ENCODE results near the gene MICB. TPM values are rescaled to one million over a fixed set of nuclear protein-coding genes. Genes with fewer than 3 reads are reported as not detected.

MICB gene
- polyA plus RNA-seq, 4 donors = 0.49 to 2.3 (median 1.0) TPM

GRCh38 chr6:31559606-31559957, 61.6 kb downstream of the MICB start:
- DNase-seq (ENCODE audit: low read depth in 4 of 4, low spot score in 3 of 4) = no peak

DNA sequence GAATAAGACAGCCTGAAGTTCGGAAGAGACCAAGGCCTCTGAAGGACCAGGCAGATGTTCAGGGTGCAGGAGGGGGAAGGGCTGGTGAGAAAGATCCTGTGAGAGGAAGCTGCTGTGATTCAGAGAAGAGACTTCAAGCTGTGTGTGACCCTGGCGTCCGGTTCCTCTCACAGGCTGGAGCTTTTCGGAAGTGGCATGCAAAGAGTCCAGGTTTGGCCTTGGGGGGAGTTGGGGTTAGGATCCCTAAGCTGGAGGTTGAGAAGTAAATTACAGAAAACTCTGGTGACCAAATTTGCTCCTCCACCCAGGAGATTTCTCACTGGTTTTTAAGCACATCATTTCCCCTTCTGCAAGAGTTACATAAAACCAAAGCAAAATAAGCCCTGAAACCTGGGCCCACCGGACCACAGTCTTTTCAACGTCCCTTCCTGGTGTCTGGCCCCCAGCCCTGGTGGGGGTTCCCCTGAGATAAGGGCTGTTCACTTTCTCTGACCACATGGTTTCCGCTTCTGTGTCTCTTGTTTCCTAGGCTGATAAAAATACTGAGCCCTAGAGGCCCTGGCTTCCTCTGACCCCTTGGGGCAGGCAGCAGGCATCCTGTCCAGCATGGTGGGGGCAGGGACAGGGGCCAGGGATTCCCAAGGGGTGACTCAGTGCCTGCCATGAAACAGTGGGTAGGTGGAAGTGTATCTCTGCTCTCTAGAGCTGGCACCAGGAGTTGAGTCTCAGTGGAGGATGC, 62.2 kb downstream of the MICB start:
- no peak for DNase-seq (ENCODE audit: low read depth in 4 of 4, low spot score in 3 of 4)

- DNase-seq (ENCODE audit: low read depth in 4 of 4, low spot score in 3 of 4) = no peak
These were observed 62.7 kb downstream of the MICB start for GRCh38 chr6:31560697-31561058.

Other genes with a start within 250 kb of the MICB start
- gene HLA-C, start 226.1 kb upstream of the MICB start, polyA plus RNA-seq (ENCODE audit: insufficient read length in 4 of 4) = 100 to 1,000 TPM in 1 of 4 donors, 10 to 100 TPM in 3; 72.0 to 148 (median 77.4) TPM
- 100 to 1,000 TPM; 105 to 177 (median 155) TPM for gene HLA-B, start 141.0 kb upstream of the MICB start, polyA plus RNA-seq (ENCODE audit: insufficient read length in 4 of 4)
- 10 to 100 TPM in 1 of 4 donors, 1 to 10 TPM in 3; 4.4 to 12.8 (median 8.1) TPM for gene MICA, start 94.5 kb upstream of the MICB start, polyA plus RNA-seq (ENCODE audit: insufficient read length in 4 of 4)
- 10 to 100 TPM in 3 of 4 donors, under 1 TPM in 1; 0.27 to 18.6 (median 12.8) TPM for gene MCCD1, start 30.8 kb downstream of the MICB start, polyA plus RNA-seq (ENCODE audit: insufficient read length in 4 of 4)
- gene DDX39B, start 43.9 kb downstream of the MICB start, polyA plus RNA-seq (ENCODE audit: insufficient read length in 4 of 4) = 100 to 1,000 TPM; 448 to 682 (median 553) TPM
- gene ATP6V1G2, start 48.5 kb downstream of the MICB start, polyA plus RNA-seq (ENCODE audit: insufficient read length in 4 of 4) = 1 to 10 TPM; 4.8 to 9.4 (median 6.4) TPM
- gene NFKBIL1, start 49.5 kb downstream of the MICB start, polyA plus RNA-seq (ENCODE audit: insufficient read length in 4 of 4) = 10 to 100 TPM; 18.3 to 28.7 (median 19.7) TPM
- gene LTA, start 74.1 kb downstream of the MICB start, polyA plus RNA-seq (ENCODE audit: insufficient read length in 4 of 4) = under 1 TPM; 0.23 to 0.43 (median 0.36) TPM
- 1 to 10 TPM in 1 of 4 donors, under 1 TPM in 2, not detected in 1; 0.23 to 2.5 (median 0.29) TPM for gene TNF, start 77.4 kb downstream of the MICB start, polyA plus RNA-seq (ENCODE audit: insufficient read length in 4 of 4)
- gene LTB, start 84.3 kb downstream of the MICB start, polyA plus RNA-seq (ENCODE audit: insufficient read length in 4 of 4) = 1 to 10 TPM in 3 of 4 donors, under 1 TPM in 1; 0.66 to 2.0 (median 1.6) TPM
- 10 to 100 TPM in 1 of 4 donors, 1 to 10 TPM in 3; 4.6 to 10.3 (median 4.9) TPM for gene LST1, start 88.1 kb downstream of the MICB start, polyA plus RNA-seq (ENCODE audit: insufficient read length in 4 of 4)
- gene NCR3, start 94.9 kb downstream of the MICB start, polyA plus RNA-seq (ENCODE audit: insufficient read length in 4 of 4) = under 1 TPM in 2 of 4 donors, not detected in 2; 0.17 to 0.20 TPM
- gene AIF1, start 117.1 kb downstream of the MICB start, polyA plus RNA-seq (ENCODE audit: insufficient read length in 4 of 4) = 10 to 100 TPM; 43.3 to 77.0 (median 73.6) TPM
- 100 to 1,000 TPM; 143 to 224 (median 174) TPM for gene PRRC2A, start 122.6 kb downstream of the MICB start, polyA plus RNA-seq (ENCODE audit: insufficient read length in 4 of 4)
- gene BAG6, start 154.5 kb downstream of the MICB start, polyA plus RNA-seq (ENCODE audit: insufficient read length in 4 of 4) = 100 to 1,000 TPM; 186 to 278 (median 241) TPM
- 100 to 1,000 TPM in 2 of 4 donors, 10 to 100 TPM in 2; 10.1 to 106 (median 83.8) TPM for gene APOM, start 157.7 kb downstream of the MICB start, polyA plus RNA-seq (ENCODE audit: insufficient read length in 4 of 4)
- 10 to 100 TPM; 15.8 to 21.1 (median 19.0) TPM for gene C6orf47, start 162.6 kb downstream of the MICB start, polyA plus RNA-seq (ENCODE audit: insufficient read length in 4 of 4)
- gene GPANK1, start 166.9 kb downstream of the MICB start, polyA plus RNA-seq (ENCODE audit: insufficient read length in 4 of 4) = 10 to 100 TPM; 16.8 to 28.9 (median 24.9) TPM
- 100 to 1,000 TPM; 184 to 243 (median 239) TPM for gene CSNK2B, start 167.9 kb downstream of the MICB start, polyA plus RNA-seq (ENCODE audit: insufficient read length in 4 of 4)
- 10 to 100 TPM; 16.6 to 28.7 (median 20.9) TPM for gene LY6G5B, start 171.8 kb downstream of the MICB start, polyA plus RNA-seq (ENCODE audit: insufficient read length in 4 of 4)
- 1 to 10 TPM; 1.6 to 5.9 (median 2.6) TPM for gene LY6G5C, start 182.9 kb downstream of the MICB start, polyA plus RNA-seq (ENCODE audit: insufficient read length in 4 of 4)
- 10 to 100 TPM; 50.1 to 67.5 (median 55.9) TPM for gene ABHD16A, start 205.2 kb downstream of the MICB start, polyA plus RNA-seq (ENCODE audit: insufficient read length in 4 of 4)
- gene LY6G6F, start 208.7 kb downstream of the MICB start, polyA plus RNA-seq (ENCODE audit: insufficient read length in 4 of 4) = 1 to 10 TPM in 1 of 4 donors, under 1 TPM in 2, not detected in 1; 0.30 to 1.5 (median 0.52) TPM
- not detected for gene LY6G6D, start 217.2 kb downstream of the MICB start, polyA plus RNA-seq (ENCODE audit: insufficient read length in 4 of 4)
- gene LY6G6C, start 223.6 kb downstream of the MICB start, polyA plus RNA-seq (ENCODE audit: insufficient read length in 4 of 4) = under 1 TPM in 3 of 4 donors, not detected in 1; 0.45 to 0.74 (median 0.63) TPM
- 1 to 10 TPM; 1.1 to 2.9 (median 1.4) TPM for gene MPIG6B, start 225.2 kb downstream of the MICB start, polyA plus RNA-seq (ENCODE audit: insufficient read length in 4 of 4)
- gene DDAH2, start 231.2 kb downstream of the MICB start, polyA plus RNA-seq (ENCODE audit: insufficient read length in 4 of 4) = 100 to 1,000 TPM; 150 to 213 (median 182) TPM
- 100 to 1,000 TPM; 201 to 309 (median 278) TPM for gene CLIC1, start 238.4 kb downstream of the MICB start, polyA plus RNA-seq (ENCODE audit: insufficient read length in 4 of 4)
- 10 to 100 TPM; 14.2 to 51.0 (median 25.2) TPM for gene MSH5, start 241.9 kb downstream of the MICB start, polyA plus RNA-seq (ENCODE audit: insufficient read length in 4 of 4)

Measured in left renal pelvis (tissue), 4 donors.